CD14-positive monocyte (primary cell): Measurements from ENCODE around the gene ENOSF1. TPM values are rescaled to one million over a fixed set of nuclear protein-coding genes. Genes with fewer than 3 reads are reported as not detected.

Source experiments
- DNase-seq, 3 donors: peaks; one replicate each; pipeline ENCODE4 v3.0.0-alpha.2; 2011 to 2022
- H2AFZ ChIP-seq: 2 replicates; pipeline ENCODE4 v1.6.0; 2012; ENCODE audit warnings: mild to moderate bottlenecking, low read depth, low read length, inconsistent platforms; ENCODE audit not compliant: insufficient read depth, poor library complexity, severe bottlenecking
- H3K27ac ChIP-seq, 2 donors: 1 replicate in 1 of 2; 2 replicates in 1 of 2; pipeline ENCODE4 v1.5.1; 2012 to 2013; ENCODE audit warnings: low read length in 2 of 2, control low read depth in 1 of 2, inconsistent platforms in 1 of 2, low read depth in 1 of 2, mild to moderate bottlenecking in 1 of 2
- H3K27me3 ChIP-seq, 2 donors: one replicate each; pipeline versions ENCODE4 v1.6.0 to v1.6.1; 2011 to 2013; ENCODE audit warnings: low read length in 2 of 2; ENCODE audit not compliant: control insufficient read depth in 2 of 2, insufficient read depth in 2 of 2
- H3K36me3 ChIP-seq, 2 donors: replicated peaks in 1 of 2; 1 replicate in 1 of 2; 2 replicates in 1 of 2; pipeline versions ENCODE4 v1.5.1 to v1.6.1; 2012 to 2013; ENCODE audit warnings: low read length in 2 of 2, control low read depth in 1 of 2, inconsistent platforms in 1 of 2, mild to moderate bottlenecking in 1 of 2; ENCODE audit not compliant: insufficient read depth in 2 of 2, control insufficient read depth in 1 of 2
- H3K4me1 ChIP-seq, 2 donors: 1 replicate in 1 of 2; 2 replicates in 1 of 2; pipeline versions ENCODE4 v1.5.1 to v1.6.1; 2012 to 2013; ENCODE audit warnings: low read length in 2 of 2, control low read depth in 1 of 2, inconsistent platforms in 1 of 2, mild to moderate bottlenecking in 1 of 2, moderate library complexity in 1 of 2; ENCODE audit not compliant: insufficient read depth in 2 of 2, control insufficient read depth in 1 of 2
- H3K4me2 ChIP-seq: replicated peaks from 2 replicates; pipeline ENCODE3; 2012; ENCODE audit warnings: low read length, moderate library complexity, mild to moderate bottlenecking; ENCODE audit not compliant: poor library complexity, severe bottlenecking; ENCODE audit errors: extremely low read depth
- H3K4me3 ChIP-seq, 3 experiments: fragments of 200-600 bp in 1 of 3; sonication (generic) in 1 of 3; replicated peaks in 1 of 3; 1 replicate in 2 of 3; 2 replicates in 1 of 3; pipeline ENCODE4 v1.5.1; 2011 to 2013; ENCODE audit warnings: low read length in 3 of 3, mild to moderate bottlenecking in 3 of 3, control low read depth in 2 of 3, low read depth in 2 of 3, inconsistent platforms in 1 of 3, moderate library complexity in 1 of 3
- H3K79me2 ChIP-seq: 2 replicates; pipeline ENCODE4 v1.6.0; 2012; ENCODE audit warnings: mild to moderate bottlenecking, control low read depth, inconsistent platforms, low read length, moderate library complexity; ENCODE audit not compliant: insufficient read depth
- H3K9ac ChIP-seq: 2 replicates; pipeline ENCODE4 v1.6.0; 2017; ENCODE audit warnings: low read length, mild to moderate bottlenecking; ENCODE audit not compliant: insufficient read depth, poor library complexity, severe bottlenecking
- H3K9me3 ChIP-seq, 2 donors: replicated peaks in 1 of 2; 1 replicate in 1 of 2; 2 replicates in 1 of 2; pipeline versions ENCODE4 v1.5.1 to v1.6.1; 2012 to 2013; ENCODE audit warnings: low read length in 2 of 2, control low read depth in 1 of 2; ENCODE audit not compliant: control insufficient read depth in 1 of 2, insufficient read depth in 1 of 2
- H4K20me1 ChIP-seq: 2 replicates; pipeline ENCODE4 v1.6.0; 2012; ENCODE audit warnings: mild to moderate bottlenecking, low read length, control low read depth, moderate library complexity; ENCODE audit not compliant: insufficient read depth
- H3K27ac Mint-ChIP-seq, 7 donors: one replicate each; pipeline ENCODE4 v1.8.0; 2020; ENCODE audit warnings: mild to moderate bottlenecking in 7 of 7, mixed read lengths in 7 of 7, moderate library complexity in 6 of 7, inconsistent platforms in 2 of 7
- H3K27me3 Mint-ChIP-seq, 3 donors: one replicate each; pipeline ENCODE4 v1.8.0; 2021 to 2022; ENCODE audit warnings: low read depth in 3 of 3, mild to moderate bottlenecking in 3 of 3, mixed read lengths in 3 of 3, moderate library complexity in 3 of 3, inconsistent platforms in 1 of 3
- H3K36me3 Mint-ChIP-seq, 2 donors: one replicate each; pipeline ENCODE4 v1.8.0; 2020; ENCODE audit warnings: mixed read lengths in 2 of 2, inconsistent platforms in 1 of 2, mild to moderate bottlenecking in 1 of 2
- H3K4me1 Mint-ChIP-seq: one replicate; pipeline ENCODE4 v1.8.0; 2020; ENCODE audit warnings: mild to moderate bottlenecking, mixed read lengths
- H3K4me3 Mint-ChIP-seq, 2 donors: one replicate each; pipeline ENCODE4 v1.8.0; 2020; ENCODE audit warnings: mild to moderate bottlenecking in 2 of 2, mixed read lengths in 2 of 2, moderate library complexity in 1 of 2
- H3K9me3 Mint-ChIP-seq, 7 donors: one replicate each; pipeline ENCODE4 v1.8.0; 2020 to 2022; ENCODE audit warnings: mixed read lengths in 7 of 7, mild to moderate bottlenecking in 6 of 7, moderate library complexity in 6 of 7, inconsistent platforms in 2 of 7
- WGBS: methylation state at CpG from one replicate; pipeline ENCODE4 v1.1.5; 2013; ENCODE audit warnings: missing lambda C conversion rate; ENCODE audit not compliant: insufficient coverage; 5-methylcytosine and 5-hydroxymethylcytosine counted together
- intact Hi-C, 2 donors: fragments of 100-400 bp; cut with micrococcal nuclease; formaldehyde crosslinking; loops; one replicate each; pipeline versions ENCODE4 v1.15.0 to v1.15.1; 2023
- polyA plus RNA-seq, 3 donors: library from polyadenylated mRNA; depleted of rRNA in 1 of 3; unstranded in 2 of 3; stranded (reverse) in 1 of 3; fragments of 300-500 nt in 2 of 3; fragments of >200 nt in 1 of 3; fragmentation: Illumina TruSeq in 2 of 3; gene quantifications; 1 replicate in 2 of 3; 2 replicates in 1 of 3; pipeline ENCODE4 v1.2.3, GENCODE V29; 2012 to 2021
- TF ChIP-seq, protein P1 (sequence below): fragments of 200-600 bp; IDR thresholded peaks from one replicate; pipeline ENCODE4 v1.8.0; 2022; ENCODE audit warnings: antibody characterized with exemption, mild to moderate bottlenecking

Gene ENOSF1
- polyA plus RNA-seq, 3 donors: 2.2 to 11.6 (median 2.3) TPM

DNA sequence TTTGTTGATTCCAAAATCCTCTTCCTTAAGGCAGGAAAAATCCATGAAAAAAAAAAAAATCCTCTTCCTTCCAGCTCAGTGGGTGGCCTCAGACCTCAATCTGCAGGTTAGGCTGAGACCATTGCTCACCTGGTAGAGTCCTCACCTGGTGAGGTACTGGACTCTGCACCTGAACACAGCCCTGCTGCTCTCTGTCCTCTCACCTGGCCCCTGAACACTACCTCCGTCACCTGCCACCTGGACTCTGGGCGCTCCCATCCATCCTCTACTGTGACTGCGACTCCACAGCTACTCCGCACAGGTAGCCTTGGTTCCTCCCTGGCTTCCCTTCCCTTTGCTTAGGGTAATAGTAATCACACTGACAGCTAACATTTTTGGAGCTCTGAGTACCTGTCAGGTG is 32.9 kb downstream of the ENOSF1 start:
- peaks cover 4 to 47% of the 10 kb centered on the region in 2 donors for H3K36me3 ChIP-seq
- H3K27me3 ChIP-seq: no peaks in the 10 kb centered on the region
- peak overlapping the region in 3 of 7 donors; percentile 3 to 60 (median 44) for H3K27ac Mint-ChIP-seq
- no peaks in the 10 kb centered on the region for H3K27me3 Mint-ChIP-seq
- H2AFZ ChIP-seq: no peak overlapping the region
- H3K36me3 Mint-ChIP-seq: peaks cover 39 to 43% of the 10 kb centered on the region in 2 donors
- WGBS: 100% methylated on average over 3 of the region's 4 CpGs
- H4K20me1 ChIP-seq: no peaks in the 10 kb centered on the region
- no peaks in the 10 kb centered on the region for H3K4me1 ChIP-seq
- H3K27ac ChIP-seq: no peak overlapping the region
- H3K4me2 ChIP-seq: no peak overlapping the region
- intact Hi-C loops: no loop called here
- H3K79me2 ChIP-seq: no peaks in the 10 kb centered on the region
- H3K4me3 ChIP-seq: no peak overlapping the region
- no peak overlapping the region for H3K9ac ChIP-seq
- no peak for DNase-seq
- no peaks in the 10 kb centered on the region for H3K9me3 ChIP-seq
- no peaks in the 10 kb centered on the region for H3K9me3 Mint-ChIP-seq
- H3K4me1 Mint-ChIP-seq: no peaks in the 10 kb centered on the region
- TF ChIP-seq, protein P1, sequence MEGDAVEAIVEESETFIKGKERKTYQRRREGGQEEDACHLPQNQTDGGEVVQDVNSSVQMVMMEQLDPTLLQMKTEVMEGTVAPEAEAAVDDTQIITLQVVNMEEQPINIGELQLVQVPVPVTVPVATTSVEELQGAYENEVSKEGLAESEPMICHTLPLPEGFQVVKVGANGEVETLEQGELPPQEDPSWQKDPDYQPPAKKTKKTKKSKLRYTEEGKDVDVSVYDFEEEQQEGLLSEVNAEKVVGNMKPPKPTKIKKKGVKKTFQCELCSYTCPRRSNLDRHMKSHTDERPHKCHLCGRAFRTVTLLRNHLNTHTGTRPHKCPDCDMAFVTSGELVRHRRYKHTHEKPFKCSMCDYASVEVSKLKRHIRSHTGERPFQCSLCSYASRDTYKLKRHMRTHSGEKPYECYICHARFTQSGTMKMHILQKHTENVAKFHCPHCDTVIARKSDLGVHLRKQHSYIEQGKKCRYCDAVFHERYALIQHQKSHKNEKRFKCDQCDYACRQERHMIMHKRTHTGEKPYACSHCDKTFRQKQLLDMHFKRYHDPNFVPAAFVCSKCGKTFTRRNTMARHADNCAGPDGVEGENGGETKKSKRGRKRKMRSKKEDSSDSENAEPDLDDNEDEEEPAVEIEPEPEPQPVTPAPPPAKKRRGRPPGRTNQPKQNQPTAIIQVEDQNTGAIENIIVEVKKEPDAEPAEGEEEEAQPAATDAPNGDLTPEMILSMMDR: no peak
- no peak overlapping the region for H3K4me3 Mint-ChIP-seq

DNA sequence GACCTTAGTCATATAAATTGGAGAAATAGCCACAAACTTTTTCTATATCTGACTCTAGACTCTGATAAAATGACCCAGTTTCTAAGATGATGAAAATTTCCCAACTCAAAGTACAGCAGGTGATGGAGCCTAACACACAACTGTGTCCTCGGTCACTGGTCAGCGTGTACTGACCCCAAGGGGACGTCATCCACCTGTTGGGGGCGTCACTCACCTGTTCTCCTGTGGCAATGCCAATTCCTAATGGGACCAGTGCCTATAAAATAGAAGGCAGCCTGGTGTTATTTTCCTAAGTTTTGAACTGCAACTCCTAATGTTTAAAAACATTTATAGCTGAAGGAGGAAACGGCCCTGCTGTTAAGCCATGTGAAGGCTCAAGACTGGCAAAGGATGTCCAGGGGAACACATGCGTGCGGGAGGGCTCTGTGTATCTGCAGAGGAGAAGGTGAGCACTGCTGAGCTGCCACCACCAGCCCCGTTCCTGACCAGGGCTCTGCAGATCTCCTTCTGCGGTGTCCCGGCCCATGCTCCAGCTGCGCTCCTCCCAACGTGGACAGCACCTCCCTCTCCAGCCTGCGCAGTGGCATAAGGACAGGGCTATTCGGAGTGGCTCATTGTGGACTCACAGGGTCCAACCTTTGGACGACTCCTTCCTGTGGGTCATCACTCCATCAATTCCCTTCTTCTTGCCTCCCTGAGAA is 33.8 kb downstream of the ENOSF1 start:
- H3K36me3 Mint-ChIP-seq: peaks cover 41 to 47% of the 10 kb centered on the region in 2 donors

More for the DNA sequence above, 33.8 kb downstream of the ENOSF1 start:
- Mint-ChIP-seq H3K9me3 (no peaks in the 10 kb centered on the region), H3K27ac (peak overlapping the region in 2 of 7 donors; percentile 3), H3K27me3 (no peaks in the 10 kb centered on the region), H3K4me3 (no peak overlapping the region), H3K4me1 (no peaks in the 10 kb centered on the region)
- Histone ChIP-seq H3K27ac (no peak overlapping the region), H3K9me3 (no peaks in the 10 kb centered on the region), H3K36me3 (peaks cover 4 to 56% of the 10 kb centered on the region in 2 donors), H3K9ac (no peak overlapping the region), H3K27me3 (no peaks in the 10 kb centered on the region), H2AFZ (no peak overlapping the region), H3K4me3 (no peak overlapping the region), H3K79me2 (no peaks in the 10 kb centered on the region), H3K4me1 (no peaks in the 10 kb centered on the region), H3K4me2 (no peak overlapping the region), H4K20me1 (no peaks in the 10 kb centered on the region)
- intact Hi-C loops: no loop called here
- WGBS: 93% methylated on average over 13 of the region's 15 CpGs
- TF ChIP-seq, protein P1: no peak
- no peak for DNase-seq
